ENCODE data around the gene JMJD6. TPM values are rescaled to one million over a fixed set of nuclear protein-coding genes. Genes with fewer than 3 reads are reported as not detected.
A peak's percentile ranks its signal among the peaks of the same experiment; 100 is the strongest.

Gene JMJD6
- total RNA-seq, 3 donors from 2014 or later (not counting 1 experiment from before 2014, with no cell fraction given): 169 to 257 (median 195) TPM

- TF ChIP-seq, protein P1, sequence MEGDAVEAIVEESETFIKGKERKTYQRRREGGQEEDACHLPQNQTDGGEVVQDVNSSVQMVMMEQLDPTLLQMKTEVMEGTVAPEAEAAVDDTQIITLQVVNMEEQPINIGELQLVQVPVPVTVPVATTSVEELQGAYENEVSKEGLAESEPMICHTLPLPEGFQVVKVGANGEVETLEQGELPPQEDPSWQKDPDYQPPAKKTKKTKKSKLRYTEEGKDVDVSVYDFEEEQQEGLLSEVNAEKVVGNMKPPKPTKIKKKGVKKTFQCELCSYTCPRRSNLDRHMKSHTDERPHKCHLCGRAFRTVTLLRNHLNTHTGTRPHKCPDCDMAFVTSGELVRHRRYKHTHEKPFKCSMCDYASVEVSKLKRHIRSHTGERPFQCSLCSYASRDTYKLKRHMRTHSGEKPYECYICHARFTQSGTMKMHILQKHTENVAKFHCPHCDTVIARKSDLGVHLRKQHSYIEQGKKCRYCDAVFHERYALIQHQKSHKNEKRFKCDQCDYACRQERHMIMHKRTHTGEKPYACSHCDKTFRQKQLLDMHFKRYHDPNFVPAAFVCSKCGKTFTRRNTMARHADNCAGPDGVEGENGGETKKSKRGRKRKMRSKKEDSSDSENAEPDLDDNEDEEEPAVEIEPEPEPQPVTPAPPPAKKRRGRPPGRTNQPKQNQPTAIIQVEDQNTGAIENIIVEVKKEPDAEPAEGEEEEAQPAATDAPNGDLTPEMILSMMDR (IDR thresholded peaks at IDR 0.05): no peak
- no peaks in the 10 kb centered on the region for H3K36me3 ChIP-seq (ENCODE audit: control insufficient read depth, insufficient read depth, low read length)
- no peaks in the 10 kb centered on the region for H3K27me3 ChIP-seq (ENCODE audit: control insufficient read depth, insufficient read depth, low read length)
- no peaks in the 10 kb centered on the region for H3K9me3 Mint-ChIP-seq
- H3K27ac Mint-ChIP-seq: peak overlapping the region; percentile 91 to 97
- no peaks in the 10 kb centered on the region for H3K36me3 Mint-ChIP-seq
- peak overlapping the region; percentile 81 for H3K4me3 ChIP-seq (ENCODE audit: low read length)
- ATAC-seq: no peak
- WGBS (ENCODE audit: insufficient coverage): 62% methylated on average over 12 of the region's 13 CpGs
- peak overlapping the region; percentile 87 for H3K4me3 Mint-ChIP-seq
- intact Hi-C loops (cut with micrococcal nuclease): loop anchor here (5.0 kb wide), 2 partner anchors 115 to 155 kb away; no protein-coding TSS in a partner anchor
- peak overlapping the region; percentile 89 for H3K27ac ChIP-seq (ENCODE audit: low read length)
- H3K9me3 ChIP-seq (ENCODE audit: control insufficient read depth, insufficient read depth, low read length): no peaks in the 10 kb centered on the region
- peak in 1 of 2 donors; percentile 25 for DNase-seq
- H3K27me3 Mint-ChIP-seq (ENCODE audit: low read depth in 2 of 2): no peaks in the 10 kb centered on the region
- peaks cover 23 to 26% of the 10 kb centered on the region in 2 donors for H3K4me1 Mint-ChIP-seq
- peaks cover 26% of the 10 kb centered on the region for H3K4me1 ChIP-seq (ENCODE audit: control insufficient read depth, insufficient read depth, low read length)
These were observed 54.0 kb downstream of the JMJD6 start for GRCh38 chr17:76672270-76672851.

- Mint-ChIP-seq H3K27ac (peak overlapping the region; percentile 91 to 97), H3K9me3 (no peaks in the 10 kb centered on the region), H3K4me3 (peak overlapping the region; percentile 87), H3K36me3 (no peaks in the 10 kb centered on the region), H3K4me1 (peaks cover 23 to 26% of the 10 kb centered on the region in 2 donors), H3K27me3 (ENCODE audit: low read depth in 2 of 2) (no peaks in the 10 kb centered on the region)
- WGBS (ENCODE audit: insufficient coverage): 0% methylated on average over 19 of the region's 19 CpGs
- Histone ChIP-seq H3K4me1 (ENCODE audit: control insufficient read depth, insufficient read depth, low read length) (peaks cover 21% of the 10 kb centered on the region), H3K27ac (ENCODE audit: low read length) (peak overlapping the region; percentile 89), H3K4me3 (ENCODE audit: low read length) (peak overlapping the region; percentile 81), H3K9me3 (ENCODE audit: control insufficient read depth, insufficient read depth, low read length) (no peaks in the 10 kb centered on the region), H3K27me3 (ENCODE audit: control insufficient read depth, insufficient read depth, low read length) (no peaks in the 10 kb centered on the region), H3K36me3 (ENCODE audit: control insufficient read depth, insufficient read depth, low read length) (no peaks in the 10 kb centered on the region)
- DNase-seq (no peak), ATAC-seq (peak in 1 of 3 donors; percentile 4)
- intact Hi-C loops (cut with micrococcal nuclease): loop anchor here (1.0 to 5.0 kb wide), 3 partner anchors 115 to 318 kb away; no protein-coding TSS in a partner anchor
- TF ChIP-seq, protein P1 (IDR thresholded peaks at IDR 0.05): no peak
These were observed 54.5 kb downstream of the JMJD6 start for GRCh38 chr17:76671912-76672262.

DNA sequence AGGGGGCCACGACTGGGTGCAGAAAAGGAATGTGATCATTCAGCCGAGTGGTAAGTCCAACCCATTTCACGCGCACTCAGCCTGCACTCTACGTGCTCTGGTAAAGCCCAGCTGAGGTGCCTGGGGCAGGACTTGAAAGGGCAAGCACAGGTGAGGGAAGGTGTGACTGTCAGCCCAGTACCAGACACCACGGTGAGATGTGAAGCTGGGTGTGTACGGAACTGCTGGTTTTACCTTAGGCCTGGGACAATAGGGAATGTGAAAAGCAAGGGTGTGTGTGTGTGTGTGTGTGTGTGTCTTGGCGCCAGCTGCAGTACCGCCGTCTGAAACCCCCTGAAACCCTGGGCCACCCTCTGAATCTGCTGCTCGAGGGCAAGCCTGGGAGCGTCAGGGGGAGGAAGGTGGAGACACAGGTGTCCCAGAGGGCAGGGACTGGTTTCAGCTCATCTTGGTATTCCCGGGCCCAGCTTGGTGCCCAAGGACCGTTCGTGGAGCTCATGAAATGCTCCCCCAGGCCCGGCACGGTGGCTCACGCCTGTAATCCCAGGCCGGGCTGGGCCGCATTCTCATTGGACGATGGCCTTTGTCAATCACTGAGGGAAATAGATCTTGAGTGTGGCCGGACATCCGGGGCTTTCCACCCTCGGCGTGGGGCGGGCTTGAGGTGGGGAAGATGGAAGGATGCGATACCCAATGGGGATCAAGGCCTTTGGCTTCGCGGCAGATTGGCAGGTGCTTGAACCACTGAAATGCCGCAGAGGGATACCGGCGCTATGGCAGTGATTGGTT is 55.1 kb downstream of the JMJD6 start:
- Histone ChIP-seq H3K36me3 (ENCODE audit: control insufficient read depth, insufficient read depth, low read length) (no peaks in the 10 kb centered on the region), H3K27ac (ENCODE audit: low read length) (peak overlapping the region; percentile 89), H3K27me3 (ENCODE audit: control insufficient read depth, insufficient read depth, low read length) (no peaks in the 10 kb centered on the region), H3K4me1 (ENCODE audit: control insufficient read depth, insufficient read depth, low read length) (peaks cover 17% of the 10 kb centered on the region), H3K9me3 (ENCODE audit: control insufficient read depth, insufficient read depth, low read length) (no peaks in the 10 kb centered on the region), H3K4me3 (ENCODE audit: low read length) (peak overlapping the region; percentile 81)
- ATAC-seq: peak; percentile 98 to 100 (median 99)
- no peaks in the 10 kb centered on the region for H3K9me3 Mint-ChIP-seq
- DNase-seq: peak; percentile 97 to 100
- peaks cover 23 to 26% of the 10 kb centered on the region in 2 donors for H3K4me1 Mint-ChIP-seq
- peak overlapping the region; percentile 87 for H3K4me3 Mint-ChIP-seq
- intact Hi-C loops (cut with micrococcal nuclease): loop anchor here (1.0 to 5.0 kb wide), 3 partner anchors 114 to 317 kb away; no protein-coding TSS in a partner anchor
- 24% methylated on average over 32 of the region's 32 CpGs for WGBS (ENCODE audit: insufficient coverage)
- H3K27ac Mint-ChIP-seq: peak overlapping the region; percentile 91 to 97
- no peaks in the 10 kb centered on the region for H3K27me3 Mint-ChIP-seq (ENCODE audit: low read depth in 2 of 2)
- TF ChIP-seq, protein P1 (IDR thresholded peaks at IDR 0.05): no peak
- no peaks in the 10 kb centered on the region for H3K36me3 Mint-ChIP-seq

All from natural killer cell (primary cell).